GM12873 (cell line): ENCODE results near the gene FAM114A1.

Experiments
- CTCF ChIP-seq: IDR thresholded peaks from 2 replicates; pipeline ENCODE4 v1.5.1; 2012; ENCODE audit warnings: low read depth, mild to moderate bottlenecking, moderate library complexity, low read length, control low read depth; ENCODE audit not compliant: insufficient read depth; ENCODE audit errors: missing control alignments

The FAM114A1 gene

GRCh38 chr4:38859501-38859900, 8.1 kb upstream of the FAM114A1 start:
- no peak for TF ChIP-seq CTCF

- TF ChIP-seq CTCF: peak; percentile 91
These were observed 6.7 kb upstream of the FAM114A1 start for GRCh38 chr4:38860788-38861424.

- TF ChIP-seq CTCF: no peak
These were observed 5.8 kb upstream of the FAM114A1 start for GRCh38 chr4:38861791-38862190.

GRCh38 chr4:38865445-38865844, 2.2 kb upstream of the FAM114A1 start:
- TF ChIP-seq CTCF: no peak

GRCh38 chr4:38866973-38867477, 581 bp upstream of the FAM114A1 start:
- no peak for TF ChIP-seq CTCF

- TF ChIP-seq CTCF: no peak
These were observed 704 bp downstream of the FAM114A1 start for GRCh38 chr4:38868059-38868960.

GRCh38 chr4:38869511-38869910, 1.9 kb downstream of the FAM114A1 start:
- no peak for TF ChIP-seq CTCF
